Measurements from ENCODE around the gene SLC25A29. TPM values are rescaled to one million over a fixed set of nuclear protein-coding genes. Genes with fewer than 3 reads are reported as not detected.

Gene SLC25A29
- total and polyA plus RNA-seq, 2 of the 13 experiments (the other 11 are each of a cell fraction or from before 2014, with no cell fraction given): 12.2 to 17.2 TPM

- peak; percentile 10 for TF ChIP-seq ZFY (CRISPR knock-in tag; IDR thresholded peaks at IDR 0.05)
- TF ChIP-seq HNF4G (IDR thresholded peaks at IDR 0.05; ENCODE audit: borderline replicate concordance, low read depth, low read length): no peak
- TF ChIP-seq HNF4G (CRISPR knock-in tag; IDR thresholded peaks at IDR 0.05; ENCODE audit: borderline replicate concordance, low read depth): no peak
- no peak for TF ChIP-seq MAX (IDR thresholded peaks at IDR 0.05)
- TF ChIP-seq MBNL3 (CRISPR knock-in tag; conservative IDR thresholded peaks at IDR 0.05): no peak
- 0 out of 2 replicates have a peak, but pooled peaks have one; percentile 18 for TF ChIP-seq ZSCAN31 (CRISPR knock-in tag; IDR thresholded peaks at IDR 0.05; ENCODE audit: low read depth)
- TF ChIP-seq ATF4 (CRISPR knock-in tag; IDR thresholded peaks at IDR 0.05): 0 out of 4 replicates have a peak, but pooled peaks of 1 of the 2 experiments have one; percentile 23
- TF ChIP-seq MATR3 (CRISPR knock-in tag; IDR thresholded peaks at IDR 0.05): no peak
- no peak for TF ChIP-seq ATF3 (CRISPR knock-in tag; IDR thresholded peaks at IDR 0.05)
- TF ChIP-seq ZMYM3 (CRISPR knock-in tag; IDR thresholded peaks at IDR 0.05): peak; percentile 66; the same call in 1 of the 2 replicates
- peak; percentile 11 for TF ChIP-seq ZNF883 (CRISPR knock-in tag; IDR thresholded peaks at IDR 0.05; ENCODE audit: not compliant biosample characterization)
- TF ChIP-seq DMAP1 (CRISPR knock-in tag; IDR thresholded peaks at IDR 0.05): peak; percentile 4; the same call in 1 of the 2 replicates
- peak; percentile 44; the same call in 1 of the 2 replicates for TF ChIP-seq KDM3A (CRISPR knock-in tag; IDR thresholded peaks at IDR 0.05; ENCODE audit: low read depth)
- TF ChIP-seq MXD4 (CRISPR knock-in tag; IDR thresholded peaks at IDR 0.05): no peak
- TF ChIP-seq ZFP91 (CRISPR knock-in tag; IDR thresholded peaks at IDR 0.05; ENCODE audit: borderline replicate concordance): 0 out of 2 replicates have a peak, but pooled peaks have one; percentile 47
- TF ChIP-seq FOSL1 (CRISPR knock-in tag; IDR thresholded peaks at IDR 0.05; ENCODE audit: borderline replicate concordance): no peak
- TF ChIP-seq ZNF687 (CRISPR knock-in tag; IDR thresholded peaks at IDR 0.05): peak; percentile 66
These were observed 938 bp upstream of the SLC25A29 start (continued) for GRCh38 chr14:100306998-100307765.
